Measurements from ENCODE around the gene CCDC88B.

DNA sequence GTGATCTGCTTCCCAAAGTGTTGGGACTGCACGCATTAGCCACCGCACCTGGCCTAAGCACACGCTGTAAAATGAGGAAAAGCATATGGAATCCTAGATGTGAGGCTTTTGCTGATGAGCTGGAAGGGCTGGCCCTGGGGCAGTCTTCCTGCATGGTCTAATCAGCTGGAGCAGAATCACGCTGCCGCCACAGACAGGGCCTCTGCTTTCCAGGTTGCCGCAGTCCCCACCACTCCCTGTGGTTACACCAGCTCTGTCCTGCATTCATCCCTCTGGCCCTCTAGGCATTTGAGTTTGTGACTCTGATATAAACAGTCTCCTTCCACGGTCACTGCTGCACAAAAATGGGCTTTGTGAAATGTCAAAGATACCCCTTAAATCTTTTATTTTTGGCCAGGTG, 36.1 kb downstream of the CCDC88B start:
- TF ChIP-seq, protein P1, sequence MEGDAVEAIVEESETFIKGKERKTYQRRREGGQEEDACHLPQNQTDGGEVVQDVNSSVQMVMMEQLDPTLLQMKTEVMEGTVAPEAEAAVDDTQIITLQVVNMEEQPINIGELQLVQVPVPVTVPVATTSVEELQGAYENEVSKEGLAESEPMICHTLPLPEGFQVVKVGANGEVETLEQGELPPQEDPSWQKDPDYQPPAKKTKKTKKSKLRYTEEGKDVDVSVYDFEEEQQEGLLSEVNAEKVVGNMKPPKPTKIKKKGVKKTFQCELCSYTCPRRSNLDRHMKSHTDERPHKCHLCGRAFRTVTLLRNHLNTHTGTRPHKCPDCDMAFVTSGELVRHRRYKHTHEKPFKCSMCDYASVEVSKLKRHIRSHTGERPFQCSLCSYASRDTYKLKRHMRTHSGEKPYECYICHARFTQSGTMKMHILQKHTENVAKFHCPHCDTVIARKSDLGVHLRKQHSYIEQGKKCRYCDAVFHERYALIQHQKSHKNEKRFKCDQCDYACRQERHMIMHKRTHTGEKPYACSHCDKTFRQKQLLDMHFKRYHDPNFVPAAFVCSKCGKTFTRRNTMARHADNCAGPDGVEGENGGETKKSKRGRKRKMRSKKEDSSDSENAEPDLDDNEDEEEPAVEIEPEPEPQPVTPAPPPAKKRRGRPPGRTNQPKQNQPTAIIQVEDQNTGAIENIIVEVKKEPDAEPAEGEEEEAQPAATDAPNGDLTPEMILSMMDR (IDR thresholded peaks at IDR 0.05) = no peak
- TF ChIP-seq POLR2A (IDR thresholded peaks at IDR 0.05) (no peak), POLR2AphosphoS5 (IDR thresholded peaks at IDR 0.05) (no peak)
